Activated naive CD4-positive, alpha-beta T cell treated with anti-CD3 and anti-CD28 coated beads, Interleukin-2, amount 50 U/mL, for 16 hours (primary cell): ENCODE data around the gene NDUFAF5.

ENCODE experiments used
- DNase-seq: peaks from one replicate; pipeline ENCODE4 v3.0.0-alpha.2; 2020

Gene NDUFAF5

DNA sequence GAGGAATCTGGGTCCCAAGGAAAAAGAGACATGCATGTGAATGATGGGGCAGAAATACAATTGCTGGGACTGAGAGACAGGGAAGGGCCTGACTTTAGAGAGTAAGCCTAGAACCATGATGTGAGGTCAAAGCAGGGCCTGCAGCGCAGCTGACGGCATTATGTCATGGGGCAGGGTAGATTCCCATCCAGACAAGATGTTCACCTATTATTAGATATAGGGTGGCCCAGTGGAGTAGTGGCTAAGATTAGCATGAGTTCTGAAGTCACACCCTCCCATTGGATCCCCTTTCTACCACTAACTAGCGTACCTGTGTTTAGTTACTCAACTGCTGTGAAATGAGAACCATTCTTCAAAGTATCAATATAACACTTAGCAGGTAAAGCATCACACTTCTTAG lies 39.6 kb downstream of the NDUFAF5 start:
- DNase-seq: no peak

DNA sequence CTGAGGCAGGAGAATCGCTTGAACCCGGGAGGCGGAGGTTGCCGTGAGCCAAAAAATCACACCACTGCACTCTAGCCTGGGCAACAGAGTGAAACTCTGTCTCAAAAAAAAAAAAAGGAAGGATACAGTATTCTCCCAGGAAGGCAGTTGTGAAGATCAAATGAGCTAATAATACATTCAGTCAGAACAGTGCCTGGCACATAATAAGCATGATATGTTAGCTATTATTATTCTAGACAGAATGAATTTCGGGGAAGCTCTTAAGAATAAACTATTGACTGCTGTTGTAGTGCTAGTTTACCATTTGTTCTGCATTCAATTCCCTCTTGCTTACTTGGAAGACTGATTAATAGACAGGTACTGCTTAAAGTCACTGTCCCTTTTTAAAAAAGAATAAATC lies 40.6 kb downstream of the NDUFAF5 start:
- no peak for DNase-seq

DNA sequence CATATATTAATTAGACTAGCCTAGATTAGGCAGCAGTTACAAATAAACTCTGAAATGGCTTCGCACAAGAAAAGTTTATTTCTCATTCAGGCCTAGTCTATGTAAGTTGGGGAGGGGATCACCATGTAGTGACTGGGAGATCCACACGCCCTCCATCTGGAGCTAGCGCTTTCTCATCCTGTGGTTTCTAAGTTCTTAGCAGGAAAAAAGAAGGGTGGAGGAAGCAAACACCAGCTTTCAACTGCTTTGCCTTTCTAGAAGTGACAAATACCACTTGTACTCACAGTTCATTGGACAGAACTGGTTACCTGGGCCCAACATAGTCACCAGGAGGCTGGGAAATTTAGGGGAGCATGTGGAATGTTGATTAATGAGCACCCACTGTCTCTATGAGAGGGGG lies 46.6 kb downstream of the NDUFAF5 start:
- DNase-seq: no peak

GRCh38 chr20:13838664-13839063 lies 53.8 kb downstream of the NDUFAF5 start:
- no peak for DNase-seq

DNA sequence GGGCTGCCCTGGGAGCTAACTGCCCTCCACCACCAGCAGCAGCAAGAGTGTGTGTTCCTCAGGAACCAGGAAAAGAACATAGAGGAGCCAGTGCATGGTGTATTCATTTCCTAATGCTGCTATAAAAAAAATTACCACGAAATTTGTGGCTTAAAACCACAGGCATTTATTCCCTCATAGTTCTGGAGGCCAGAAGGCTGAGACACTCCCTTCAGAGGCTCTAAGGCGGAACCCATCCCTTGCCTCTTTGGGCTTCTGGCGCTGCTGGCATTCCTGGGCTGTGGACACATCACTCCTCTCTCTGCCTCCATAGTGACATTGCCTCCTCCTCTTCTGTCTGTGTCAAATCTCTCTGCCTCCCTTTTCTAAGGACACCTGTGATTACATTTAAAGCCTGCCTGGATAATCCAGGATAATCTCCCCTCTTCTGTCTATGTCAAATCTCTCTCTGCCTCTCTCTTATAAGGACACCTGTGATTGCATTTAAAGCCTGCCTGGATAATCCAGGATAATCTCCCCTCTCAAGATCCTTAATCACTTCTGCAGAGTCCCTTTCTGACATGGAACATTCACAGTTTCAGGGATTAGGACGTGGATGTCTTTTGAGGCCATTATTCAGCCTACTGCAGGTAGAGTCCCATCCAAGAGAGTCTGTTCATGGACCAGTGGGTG lies 54.7 kb downstream of the NDUFAF5 start:
- no peak for DNase-seq

DNA sequence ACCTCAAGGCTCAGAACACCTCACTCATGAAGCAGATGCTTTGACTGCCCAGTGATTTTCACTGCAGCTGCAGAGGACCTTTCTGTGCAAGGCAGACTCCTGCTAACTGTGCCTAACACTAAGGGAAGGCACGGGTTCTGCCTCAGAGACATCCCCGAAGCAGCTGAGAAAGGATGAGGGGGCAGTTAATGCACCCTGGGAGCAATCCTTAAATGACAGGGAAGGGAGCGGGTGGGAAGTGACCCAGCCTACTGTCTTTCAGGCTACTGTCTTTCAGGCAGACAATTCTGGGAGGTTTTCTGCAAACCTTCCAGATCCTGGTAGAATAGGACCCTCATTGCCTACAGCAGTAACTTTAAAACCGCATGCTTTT lies 55.3 kb downstream of the NDUFAF5 start:
- DNase-seq: no peak

GRCh38 chr20:13841206-13841605 lies 56.4 kb downstream of the NDUFAF5 start:
- no peak for DNase-seq

GRCh38 chr20:13844296-13844695 lies 59.5 kb downstream of the NDUFAF5 start:
- DNase-seq: no peak

GRCh38 chr20:13851279-13851678 lies 66.5 kb downstream of the NDUFAF5 start:
- no peak for DNase-seq

- DNase-seq: no peak
Measured at GRCh38 chr20:13852306-13852705, 67.5 kb downstream of the NDUFAF5 start.

GRCh38 chr20:13855613-13856012 lies 70.8 kb downstream of the NDUFAF5 start:
- no peak for DNase-seq

DNA sequence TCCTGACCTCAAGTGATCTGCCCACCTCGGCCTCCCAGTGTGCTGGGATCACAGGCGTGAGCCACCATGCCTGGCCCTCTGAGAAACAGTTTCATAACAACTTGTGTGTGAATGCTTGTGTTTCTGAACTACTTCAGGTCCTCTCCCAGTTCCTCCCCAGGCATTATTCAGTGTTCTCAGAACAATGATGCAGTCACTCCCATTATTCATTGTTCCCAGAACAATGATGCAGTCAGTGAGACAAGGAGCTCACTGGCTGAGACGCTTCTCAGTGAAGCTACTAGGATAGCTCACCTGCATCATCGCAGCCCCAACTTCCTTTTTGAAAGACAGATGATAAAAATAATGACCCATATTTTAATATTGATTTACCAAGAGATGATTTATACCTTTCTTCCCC lies 71.5 kb downstream of the NDUFAF5 start:
- DNase-seq: no peak

DNA sequence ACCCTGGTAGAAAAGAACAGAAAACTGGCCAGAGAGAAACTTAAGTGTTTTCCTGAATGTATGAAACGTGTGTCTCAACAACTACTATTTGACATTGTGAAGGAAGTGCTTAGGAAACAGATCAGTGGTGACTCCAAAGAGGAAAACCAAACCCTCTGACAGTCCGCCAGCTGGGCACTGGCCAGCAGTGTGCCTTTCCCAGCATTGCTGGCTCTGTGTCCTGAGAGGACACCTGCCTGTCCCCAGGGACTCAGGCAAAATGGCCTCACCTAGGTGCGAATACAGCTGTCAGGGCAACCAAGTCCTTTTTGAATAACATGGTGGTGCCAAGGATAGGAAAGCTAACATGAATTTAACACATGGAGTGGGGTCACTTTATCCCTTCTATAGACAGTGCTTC lies 72.5 kb downstream of the NDUFAF5 start:
- DNase-seq: no peak

GRCh38 chr20:13857961-13858360 lies 73.1 kb downstream of the NDUFAF5 start:
- DNase-seq: no peak

DNA sequence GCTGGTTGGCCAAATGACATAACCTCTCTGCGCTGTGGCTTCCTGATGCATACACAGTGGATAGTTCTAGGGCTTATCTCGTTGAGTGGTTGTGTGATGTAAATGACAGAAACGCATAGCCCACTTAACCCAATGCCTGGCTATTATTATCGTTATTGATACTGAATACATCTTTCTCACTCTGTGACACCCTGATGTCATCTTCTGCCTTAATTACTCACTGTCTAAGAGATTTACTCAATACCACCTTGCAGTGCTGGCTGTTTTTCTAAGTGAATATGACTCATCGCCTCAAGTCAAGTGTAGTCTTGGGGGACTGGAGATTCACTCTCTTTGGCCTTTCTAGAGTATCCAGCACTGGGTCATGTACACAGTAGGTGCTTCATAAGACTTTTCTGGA lies 73.6 kb downstream of the NDUFAF5 start:
- no peak for DNase-seq

- DNase-seq: no peak
Measured at GRCh38 chr20:13858871-13859270, 74.0 kb downstream of the NDUFAF5 start.

DNA sequence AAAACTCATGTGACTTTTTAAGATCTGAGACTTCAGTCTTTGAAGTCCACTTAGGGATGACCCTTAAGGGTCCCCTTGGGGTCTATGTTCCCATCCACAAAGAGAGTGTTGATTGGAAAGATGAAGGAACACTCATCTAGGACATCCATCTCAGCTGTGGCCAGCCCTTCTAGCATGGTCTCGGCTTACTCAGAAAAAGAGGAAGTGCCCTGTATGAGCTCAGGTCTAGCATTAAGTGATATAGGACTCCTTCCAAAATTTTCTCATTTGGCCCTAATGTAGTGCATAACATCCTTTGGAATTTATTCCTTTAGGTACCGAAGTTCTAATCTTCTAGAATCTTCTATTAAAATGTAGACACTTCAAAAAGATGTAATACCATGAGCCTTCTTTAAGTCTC lies 77.4 kb downstream of the NDUFAF5 start:
- no peak for DNase-seq

GRCh38 chr20:13863244-13863643 lies 78.4 kb downstream of the NDUFAF5 start:
- no peak for DNase-seq

DNA sequence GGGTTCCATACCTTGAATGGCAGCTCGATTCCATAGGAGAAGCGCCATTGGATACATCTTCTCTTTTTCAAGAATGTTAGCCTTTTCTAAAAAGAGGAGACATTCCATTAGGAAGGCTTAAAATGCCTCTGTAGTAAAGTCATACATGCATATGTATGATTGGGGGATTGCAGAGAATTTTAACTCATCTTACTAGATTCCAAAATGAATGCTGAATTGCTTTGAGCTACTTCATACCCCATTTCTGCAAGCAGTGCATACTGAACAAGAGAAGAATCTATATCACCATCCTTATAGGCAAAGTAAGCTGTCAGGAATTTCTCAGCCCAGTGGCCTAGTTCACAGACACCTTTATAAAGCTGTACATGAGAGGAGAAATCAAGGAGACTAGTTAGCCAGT lies 80.3 kb downstream of the NDUFAF5 start:
- no peak for DNase-seq

DNA sequence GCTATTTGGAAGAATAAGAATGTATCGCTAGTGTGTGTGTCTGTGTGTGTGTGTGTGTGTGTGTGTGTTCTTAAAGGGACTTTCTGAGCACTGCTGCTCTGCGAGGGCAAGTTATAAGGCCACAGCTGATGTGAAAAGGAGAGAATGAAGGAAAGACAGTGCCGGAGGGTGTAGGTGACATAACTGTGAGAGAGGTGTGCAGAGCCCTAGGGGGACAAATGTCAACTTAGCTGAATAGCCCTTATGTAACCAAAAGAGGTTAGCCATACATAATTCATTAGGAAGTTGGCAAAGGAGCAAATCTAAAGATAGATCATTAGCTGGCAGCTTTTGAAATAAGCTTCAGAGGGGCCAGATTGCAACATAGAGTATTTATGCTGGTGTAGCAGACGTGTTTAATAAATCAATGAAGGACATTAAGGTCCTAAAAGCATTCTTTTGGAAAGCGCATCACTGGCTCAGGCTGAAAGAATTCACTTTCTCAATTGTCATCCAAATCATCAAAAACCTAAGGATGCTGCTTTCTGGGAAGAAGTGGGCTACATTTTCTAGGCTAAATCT lies 81.0 kb downstream of the NDUFAF5 start:
- no peak for DNase-seq

GRCh38 chr20:13868331-13868730 lies 83.5 kb downstream of the NDUFAF5 start:
- no peak for DNase-seq

DNA sequence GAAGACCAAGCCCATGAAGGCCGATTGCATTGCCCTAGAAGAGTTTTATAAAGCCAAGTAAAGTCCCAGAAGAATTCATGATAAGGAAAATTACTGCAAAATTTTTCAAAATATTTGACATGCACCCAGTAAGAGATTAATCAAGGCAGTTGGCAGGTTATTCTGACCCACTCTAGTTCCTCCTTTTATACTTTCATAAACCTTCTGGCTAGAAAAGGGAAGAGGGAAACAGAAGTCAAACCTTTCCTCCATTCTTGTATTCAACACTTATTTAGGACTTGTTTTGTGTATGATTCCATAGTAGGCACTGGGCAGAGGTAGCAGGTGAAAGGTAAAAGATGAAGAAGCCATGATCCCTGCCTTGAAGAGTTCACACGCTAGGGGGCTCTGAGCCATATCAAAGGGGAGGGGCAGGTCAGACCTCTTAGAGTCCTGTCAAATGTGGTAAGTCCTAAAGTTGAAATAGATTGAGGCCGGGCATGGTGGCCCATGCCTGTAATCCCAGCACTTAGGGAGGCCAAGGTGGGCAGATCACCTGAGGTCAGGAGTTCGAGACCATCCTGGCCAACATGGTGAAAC lies 85.4 kb downstream of the NDUFAF5 start:
- no peak for DNase-seq
